B cell (primary cell): Measurements from ENCODE around the gene NXPE3.

Experiments used
- CTCF ChIP-seq: fragments of 200-600 bp; IDR thresholded peaks from one replicate; pipeline ENCODE4 v1.8.0; 2022; ENCODE audit warnings: antibody characterized with exemption, mild to moderate bottlenecking
- EZH2 ChIP-seq: IDR thresholded peaks from 2 replicates; pipeline ENCODE4 v1.6.1; 2012; ENCODE audit warnings: borderline replicate concordance, low read depth, mild to moderate bottlenecking, moderate library complexity, low read length; ENCODE audit not compliant: insufficient read depth, poor library complexity, severe bottlenecking

GRCh38 chr3:101762041-101762646 lies 16.9 kb upstream of the NXPE3 start:
- TF ChIP-seq CTCF (no peak), EZH2 (no peak)
